ENCODE data around the gene KIAA0825.

KIAA0825 gene

DNA sequence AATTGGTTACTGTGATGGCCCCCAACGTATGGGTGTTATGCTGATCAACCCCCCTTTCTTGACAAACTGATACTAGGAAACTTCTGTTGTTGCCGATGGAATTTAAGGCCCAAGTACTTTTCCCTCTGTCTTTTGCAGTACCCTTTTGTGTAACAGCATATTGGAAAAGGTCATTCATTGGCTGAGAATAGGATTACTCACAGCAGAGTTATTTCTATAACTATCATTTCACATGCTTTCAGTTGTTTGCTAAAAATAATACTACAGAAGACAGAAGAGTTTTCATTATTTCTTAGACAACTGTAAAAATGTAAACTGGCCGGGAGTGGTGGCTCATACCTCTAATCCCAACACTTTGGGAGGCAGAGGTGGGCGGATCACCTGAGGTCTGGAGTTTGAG is 329.5 kb downstream of the KIAA0825 start:
- DNase-seq, result no peak

DNA sequence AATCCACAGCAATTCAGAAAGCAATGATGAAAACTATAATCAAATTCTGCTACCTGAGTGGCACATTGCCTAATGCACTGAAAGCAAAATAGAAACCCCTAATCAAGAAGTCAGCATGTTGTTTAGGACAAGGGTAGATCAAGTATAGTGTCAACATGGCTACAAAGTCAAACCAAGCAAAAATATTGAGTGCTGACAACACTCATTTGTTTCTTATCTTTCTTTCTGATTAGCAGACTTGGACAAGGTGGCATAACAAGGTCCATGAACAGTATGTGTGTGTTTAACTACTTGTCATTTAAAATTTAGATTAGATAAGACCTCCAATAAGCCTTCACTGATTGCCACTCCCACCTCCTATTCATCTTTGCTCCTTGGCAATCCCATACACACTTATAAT is 332.4 kb downstream of the KIAA0825 start:
- no peak for DNase-seq

DNA sequence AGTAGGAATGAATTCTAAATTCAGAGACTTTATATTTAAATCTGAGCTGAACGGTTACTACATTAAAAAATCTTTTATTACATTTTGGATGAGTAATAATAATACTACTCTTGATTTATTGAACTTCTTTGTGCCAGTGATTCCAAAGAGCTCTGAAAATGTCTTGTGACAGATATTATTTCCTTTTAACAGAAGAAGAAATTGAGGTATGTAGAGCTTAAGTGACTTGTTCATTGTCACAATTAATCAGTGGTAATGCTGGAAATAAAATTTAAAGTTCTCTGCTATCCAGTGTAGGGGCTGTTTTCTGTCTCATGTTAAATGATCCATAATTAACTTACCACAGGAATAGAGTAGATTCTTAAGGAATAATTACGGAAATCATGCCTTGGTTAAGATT is 335.3 kb downstream of the KIAA0825 start:
- DNase-seq, result no peak

DNA sequence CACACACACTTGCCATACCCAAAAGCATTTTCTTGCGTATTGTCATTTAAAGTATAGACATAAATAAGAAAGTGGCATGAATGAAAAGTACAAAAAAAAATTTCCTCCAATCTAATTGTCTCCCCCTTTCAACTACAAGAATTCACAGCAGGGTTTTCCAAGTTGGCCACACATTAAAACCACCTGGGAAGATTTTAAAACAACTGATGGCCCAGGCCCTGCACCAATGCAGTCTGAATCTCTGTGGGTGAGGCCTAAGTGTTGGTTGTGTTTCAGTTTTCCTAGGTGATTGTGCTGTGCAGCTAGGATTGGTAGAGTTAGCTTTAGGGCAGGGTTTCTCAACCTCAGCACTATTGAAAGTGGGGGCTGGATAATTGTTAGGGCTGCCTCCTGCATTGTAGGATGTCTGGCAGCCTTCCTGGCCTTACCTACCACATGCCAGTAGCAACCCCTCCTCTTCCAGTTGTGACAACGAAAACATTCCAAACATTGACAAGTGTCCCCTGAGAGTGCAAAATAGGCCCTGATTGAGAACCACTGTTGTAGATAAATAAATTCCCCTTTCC is 337.1 kb downstream of the KIAA0825 start:
- DNase-seq, result no peak

DNA sequence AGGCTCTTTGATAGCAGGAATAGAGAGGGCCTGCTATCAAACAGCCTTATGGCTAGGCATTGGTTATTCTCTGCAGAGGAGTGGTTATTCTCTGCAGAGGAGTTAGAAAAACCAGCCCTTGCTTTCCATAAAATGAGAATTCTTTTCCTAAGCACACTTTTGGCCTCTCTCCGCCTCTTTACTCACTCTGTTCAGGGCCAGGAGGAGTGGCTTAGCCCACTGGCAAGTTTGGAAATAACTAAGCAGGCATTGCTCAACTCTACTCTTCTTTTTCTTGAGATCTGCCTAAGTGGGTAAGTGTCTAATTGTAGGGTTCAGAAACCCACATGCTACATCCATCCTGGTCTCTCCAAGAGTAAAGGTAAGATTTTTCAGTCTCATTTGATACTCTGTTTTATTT is 341.7 kb downstream of the KIAA0825 start:
- no peak for DNase-seq

DNA sequence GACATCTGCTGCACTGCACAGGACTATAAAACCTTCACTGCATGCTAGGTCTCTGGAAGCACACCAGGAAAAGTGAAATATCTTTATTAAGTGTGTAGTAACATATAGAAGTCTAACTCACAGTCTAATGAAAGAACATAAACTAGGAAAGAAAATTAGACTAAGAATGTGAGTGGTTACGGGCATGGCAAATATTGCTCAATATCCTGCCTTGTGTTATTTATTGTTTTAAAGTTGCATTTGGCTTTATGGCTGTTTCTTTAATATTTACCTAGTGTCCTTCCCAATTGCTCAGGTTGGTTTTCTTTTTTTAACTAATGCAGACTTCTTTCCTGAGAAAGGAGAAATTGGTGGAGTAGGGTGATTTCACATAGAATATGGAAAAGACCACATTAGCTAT is 342.4 kb downstream of the KIAA0825 start:
- DNase-seq, result no peak

DNA sequence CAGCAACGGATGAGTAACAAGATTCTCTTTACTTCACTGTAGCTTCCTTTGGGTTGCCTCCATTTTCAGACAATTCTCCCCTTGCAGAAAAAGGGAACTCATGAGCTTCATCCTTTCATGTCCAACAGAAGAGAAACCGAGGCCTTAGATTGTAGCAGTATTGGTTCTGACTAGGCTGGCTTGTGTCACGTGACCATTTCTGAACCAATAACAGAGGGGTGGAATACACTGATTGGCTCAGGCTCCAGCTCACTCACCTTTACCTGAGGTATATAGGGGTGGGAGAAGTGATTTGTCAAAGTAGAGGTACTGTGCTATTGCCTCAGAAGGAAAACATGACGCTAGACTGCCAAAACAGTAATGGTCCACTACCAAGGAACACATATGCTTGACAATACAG is 343.7 kb downstream of the KIAA0825 start:
- DNase-seq, result no peak

DNA sequence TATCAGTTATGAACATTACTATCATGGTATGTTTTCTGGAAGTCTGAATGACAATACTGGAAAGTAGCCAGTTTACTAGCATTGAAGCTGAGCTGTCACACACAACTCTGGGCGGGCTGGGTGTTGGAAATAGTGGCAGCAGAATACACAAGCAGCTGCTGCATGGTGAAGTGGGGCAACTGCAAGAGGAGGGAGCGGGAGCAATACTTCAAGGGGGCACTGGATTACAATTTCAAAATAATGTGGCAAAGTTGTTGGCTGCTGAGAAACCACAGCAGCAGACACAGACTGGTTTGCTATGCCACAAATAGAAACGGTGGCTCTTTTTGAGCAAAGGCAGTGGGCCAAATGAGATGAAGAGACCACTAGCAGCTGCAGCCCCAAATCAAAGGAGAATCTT is 350.2 kb downstream of the KIAA0825 start:
- DNase-seq, result no peak

DNA sequence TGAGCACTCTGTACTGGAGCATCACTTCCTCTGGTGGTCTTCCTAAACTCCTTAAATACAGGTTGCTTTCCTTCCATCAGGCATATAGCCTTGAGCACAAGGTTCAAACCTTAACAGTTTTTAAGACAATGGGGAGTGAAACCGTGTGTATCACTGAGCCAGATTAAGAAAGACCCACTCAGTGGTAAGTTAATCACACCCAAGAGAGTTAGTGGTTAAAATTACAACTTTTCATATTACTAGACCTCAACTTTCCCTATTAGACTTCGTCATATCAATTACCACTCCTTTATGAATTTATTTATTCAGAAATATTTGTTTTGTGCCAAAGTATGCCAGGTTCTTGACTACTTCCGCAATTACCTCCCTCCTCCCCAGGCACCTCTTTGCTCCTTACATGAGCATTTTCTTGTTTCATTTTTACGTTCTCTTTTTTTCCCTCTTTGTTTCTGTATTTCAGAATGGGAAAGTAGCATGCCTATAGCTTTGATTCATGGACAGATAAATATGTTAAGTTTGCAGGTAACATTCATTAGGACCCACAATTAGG is 351.0 kb downstream of the KIAA0825 start:
- DNase-seq, result no peak

DNA sequence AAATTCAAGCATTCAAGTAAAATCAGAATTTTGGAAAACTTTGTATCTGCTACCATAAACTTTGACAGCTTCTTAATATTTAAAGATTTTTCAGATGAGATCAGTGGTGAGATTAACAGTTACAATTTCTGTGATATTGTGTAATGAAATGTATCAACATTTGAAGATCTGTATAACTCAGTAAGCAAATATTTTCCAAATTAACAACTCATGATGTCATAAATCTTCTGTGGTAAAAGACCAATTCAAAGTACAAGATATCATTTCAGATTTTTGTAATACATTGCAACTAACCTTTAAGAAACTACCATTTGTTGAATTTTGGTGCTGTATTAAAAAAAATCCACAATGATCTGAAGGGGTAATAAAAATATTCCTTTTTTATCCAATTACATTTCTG is 352.2 kb downstream of the KIAA0825 start:
- DNase-seq, result no peak

DNA sequence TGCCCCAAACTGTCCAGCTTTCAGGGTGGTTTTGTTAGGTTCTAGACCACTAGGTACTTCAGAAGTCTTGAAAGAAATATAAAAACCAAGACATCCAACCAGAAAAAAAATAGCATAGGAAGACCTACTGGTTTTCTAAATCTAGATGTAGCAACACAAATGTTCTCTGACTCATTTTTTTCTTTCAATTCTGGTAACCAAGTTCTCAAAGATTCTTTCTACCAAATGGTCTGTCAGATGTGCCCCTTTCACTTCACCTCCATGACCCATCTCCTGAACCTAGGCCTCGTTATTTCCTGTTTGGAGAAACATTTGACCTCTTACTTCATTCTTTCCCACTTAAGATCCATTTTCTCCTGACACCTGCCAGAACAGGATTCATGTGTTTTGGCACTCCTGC is 355.3 kb downstream of the KIAA0825 start:
- DNase-seq, result no peak

DNA sequence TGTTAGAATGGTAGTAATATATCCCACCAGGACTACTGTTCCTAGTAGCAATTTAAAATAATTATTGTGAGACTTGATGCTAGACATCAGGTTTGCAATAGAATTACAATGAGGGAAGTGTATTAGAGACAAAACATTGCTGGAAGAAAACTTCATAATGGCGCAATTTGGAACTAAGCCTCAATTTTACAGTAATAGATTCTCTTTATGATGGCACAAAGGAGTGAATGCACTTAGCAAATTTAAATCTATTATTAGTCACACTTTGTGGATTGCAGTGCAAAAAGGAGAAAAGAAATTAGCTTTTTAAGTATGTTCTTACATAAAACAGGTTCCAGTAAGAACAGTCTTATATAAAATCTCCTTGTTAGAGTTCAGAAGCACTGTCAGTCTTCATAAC is 358.3 kb downstream of the KIAA0825 start:
- DNase-seq, result no peak

DNA sequence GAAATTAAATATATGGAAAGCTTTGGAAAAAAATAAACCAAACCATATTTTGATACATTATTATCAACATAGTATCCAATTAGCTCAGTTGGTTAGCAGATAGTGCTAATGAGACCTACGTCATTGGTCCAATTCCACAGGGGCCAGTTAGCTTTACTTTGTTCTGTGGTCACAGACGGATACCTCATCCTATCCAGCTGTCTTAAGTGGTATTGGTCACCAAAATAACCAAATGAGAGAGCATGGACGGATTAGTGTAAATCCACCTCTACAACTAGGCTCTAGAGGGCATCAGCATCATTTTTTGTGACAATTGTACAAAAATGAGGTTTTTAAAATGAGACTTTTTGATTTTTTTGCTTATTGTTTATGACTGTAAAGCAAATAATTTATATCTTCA is 364.2 kb downstream of the KIAA0825 start:
- DNase-seq, result no peak

DNA sequence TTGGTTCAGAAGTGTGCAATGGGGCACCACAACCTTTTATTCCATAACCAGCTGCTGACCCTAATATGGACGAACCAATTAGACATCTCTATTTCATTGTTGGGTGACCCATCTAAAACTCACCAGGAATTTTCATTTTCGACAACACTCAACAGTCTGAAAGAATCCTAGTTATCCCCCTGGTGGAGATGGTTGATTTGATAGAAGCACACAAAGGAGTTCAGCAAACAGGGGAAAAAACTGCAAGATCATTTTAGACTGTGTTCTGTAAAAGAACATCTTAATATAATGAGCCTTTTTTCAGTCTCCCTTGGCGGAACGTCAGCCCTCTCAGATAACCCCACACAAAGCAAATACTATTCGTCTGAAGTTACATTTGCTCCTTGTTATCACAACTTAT is 367.4 kb downstream of the KIAA0825 start:
- DNase-seq, result no peak

DNA sequence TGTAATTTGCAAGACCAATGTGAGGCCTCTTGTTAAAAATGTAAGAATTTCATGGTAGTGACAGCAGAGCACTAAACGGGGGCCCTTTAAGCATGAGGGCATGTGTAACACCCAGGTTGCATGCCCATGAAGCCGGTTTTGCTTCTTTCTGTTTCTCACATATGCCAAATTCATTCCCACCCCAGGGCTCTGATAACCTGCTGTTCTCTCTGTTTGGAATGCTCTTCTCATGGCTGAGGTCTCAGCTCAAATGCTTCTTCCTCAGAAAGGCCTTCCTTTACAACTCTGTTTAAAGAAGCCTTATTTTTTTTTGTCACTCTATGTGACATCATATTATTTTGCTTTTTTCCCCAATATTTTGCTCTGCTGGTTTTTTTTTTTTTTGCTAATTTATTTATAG is 369.0 kb downstream of the KIAA0825 start:
- DNase-seq, result no peak

DNA sequence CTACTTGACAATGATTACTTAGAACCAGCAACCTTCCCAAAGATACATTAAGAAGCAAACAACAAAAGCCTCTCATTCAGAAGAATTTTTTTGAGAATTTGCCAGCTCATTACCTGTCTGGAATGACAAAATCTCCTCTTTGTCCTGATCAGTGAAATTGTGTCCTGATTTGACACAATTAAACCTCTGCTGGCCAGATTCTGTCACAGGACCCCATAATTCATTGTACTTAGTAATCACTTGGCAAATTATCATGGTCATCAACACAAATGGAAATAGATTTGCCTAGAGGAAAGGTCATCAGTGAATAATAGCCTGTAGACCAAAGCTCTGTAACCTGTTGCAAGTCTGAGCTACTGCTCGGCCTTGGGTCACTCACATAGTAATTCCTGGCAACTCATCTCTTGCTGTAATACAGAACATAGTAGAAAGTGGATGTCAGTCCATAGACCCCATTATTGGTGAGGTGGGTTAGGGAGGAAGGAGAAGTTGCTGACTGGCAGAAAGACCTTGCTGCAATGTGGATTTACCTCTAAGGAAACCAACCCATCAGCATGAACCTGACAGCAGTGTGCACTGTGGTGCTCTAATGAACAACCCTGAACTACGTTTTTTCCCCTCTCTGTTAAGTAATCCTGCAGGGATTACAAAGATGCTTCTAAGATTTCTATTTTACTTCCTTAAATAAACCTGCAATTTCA is 370.1 kb downstream of the KIAA0825 start:
- no peak for DNase-seq

DNA sequence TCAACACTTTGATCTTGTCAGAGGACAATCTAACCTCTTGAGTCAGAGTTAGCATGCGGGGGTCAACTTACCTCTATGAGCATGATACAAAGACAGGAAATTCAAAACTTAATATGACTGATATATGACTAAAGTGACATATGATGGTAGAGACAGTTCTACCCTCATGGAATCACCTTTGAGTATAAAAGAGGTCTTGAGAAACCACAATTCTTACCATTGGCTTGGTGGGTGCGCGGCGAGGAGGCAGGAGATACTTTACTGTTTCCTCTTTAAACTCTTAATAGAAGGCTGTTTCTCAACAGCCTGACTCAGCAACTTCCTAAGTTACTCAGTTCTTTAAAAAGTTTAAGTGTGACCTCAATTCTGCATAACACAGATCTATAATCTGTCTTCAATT is 372.8 kb downstream of the KIAA0825 start:
- DNase-seq, result no peak

DNA sequence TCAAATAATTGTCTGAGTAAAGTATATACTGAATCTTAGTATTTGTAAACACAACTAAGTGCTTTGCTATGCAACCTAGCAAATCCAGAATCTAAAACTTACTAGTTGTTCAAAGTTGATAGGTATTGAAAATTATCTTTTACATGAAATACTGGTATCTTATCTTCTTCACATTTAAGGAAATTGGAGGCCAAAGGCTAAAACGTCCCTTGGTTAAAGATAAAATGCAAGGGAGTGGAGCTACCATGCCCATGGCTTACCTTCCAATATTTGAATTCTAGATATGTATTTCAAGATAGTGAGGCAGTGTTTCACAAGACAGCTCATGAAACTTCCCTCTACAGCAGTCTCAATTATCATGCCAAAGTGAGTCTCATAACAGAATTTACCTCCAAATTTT is 373.5 kb downstream of the KIAA0825 start:
- DNase-seq, result no peak

DNA sequence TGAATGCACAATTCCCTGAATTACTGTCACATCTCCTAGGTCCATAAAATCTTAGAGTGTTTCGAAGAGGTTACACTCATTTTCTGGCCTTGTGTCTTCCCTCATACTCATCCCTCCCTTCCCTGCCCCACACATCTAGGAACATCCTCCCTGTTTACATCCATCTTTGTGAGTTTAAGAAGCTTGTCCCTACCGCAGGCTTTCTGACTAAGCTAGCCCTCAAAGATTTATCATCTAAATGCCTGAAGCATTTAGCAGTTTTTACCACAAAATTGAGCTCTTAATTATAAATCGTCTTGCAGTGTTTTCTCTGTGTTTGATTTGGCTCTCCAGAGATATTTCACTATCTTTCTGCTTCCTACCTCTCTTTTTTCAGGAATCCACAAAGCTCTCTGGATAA is 374.8 kb downstream of the KIAA0825 start:
- no peak for DNase-seq

DNA sequence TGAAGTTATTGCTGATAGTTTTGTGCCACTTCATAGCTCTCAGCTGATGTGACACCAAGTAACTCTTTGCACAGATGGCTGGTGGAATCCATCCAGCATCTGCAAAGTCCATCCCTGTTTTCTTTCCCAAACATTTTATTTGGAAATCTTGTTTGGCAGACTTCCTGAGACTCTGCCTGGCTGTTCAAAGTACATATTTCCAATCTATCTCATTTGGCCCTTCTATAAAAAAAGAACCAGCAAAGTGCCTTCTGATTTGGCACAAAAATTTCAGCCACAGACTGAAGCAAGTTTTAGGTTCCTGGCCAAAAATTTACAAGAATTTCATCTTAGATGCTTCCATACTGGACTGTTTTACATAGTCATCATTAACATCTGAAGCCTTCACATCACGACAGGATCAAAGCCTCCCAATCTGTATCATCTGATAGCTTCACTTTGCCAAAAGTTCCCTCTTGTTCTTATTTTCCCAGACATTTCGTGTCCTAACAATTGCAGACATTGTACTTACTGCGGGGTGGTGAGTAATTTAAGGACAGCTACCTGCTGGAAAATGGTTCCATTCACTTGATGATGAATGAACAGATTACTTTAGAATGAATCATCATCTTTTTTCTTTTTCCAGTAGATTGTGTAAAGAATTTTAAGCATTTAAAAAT is 377.3 kb downstream of the KIAA0825 start:
- DNase-seq, result no peak

DNA sequence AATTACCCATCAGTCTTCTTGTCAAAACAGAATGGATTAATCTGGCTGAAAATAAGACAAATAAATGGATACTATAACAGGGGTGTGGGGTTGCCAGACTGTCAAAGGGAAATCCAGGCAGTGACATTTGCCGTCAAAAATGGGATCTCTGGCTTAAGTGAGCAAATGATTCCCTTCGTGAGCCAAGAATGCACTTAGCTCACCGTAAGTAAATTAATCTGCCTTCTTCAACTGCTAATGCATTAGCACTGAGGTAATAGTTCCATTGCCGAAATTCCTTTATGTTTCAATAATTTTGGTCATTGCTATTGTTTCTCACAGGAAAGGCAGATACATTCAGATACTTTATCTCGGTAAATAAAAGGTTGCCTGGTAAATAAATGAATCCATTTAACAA is 377.8 kb downstream of the KIAA0825 start:
- DNase-seq, result no peak

DNA sequence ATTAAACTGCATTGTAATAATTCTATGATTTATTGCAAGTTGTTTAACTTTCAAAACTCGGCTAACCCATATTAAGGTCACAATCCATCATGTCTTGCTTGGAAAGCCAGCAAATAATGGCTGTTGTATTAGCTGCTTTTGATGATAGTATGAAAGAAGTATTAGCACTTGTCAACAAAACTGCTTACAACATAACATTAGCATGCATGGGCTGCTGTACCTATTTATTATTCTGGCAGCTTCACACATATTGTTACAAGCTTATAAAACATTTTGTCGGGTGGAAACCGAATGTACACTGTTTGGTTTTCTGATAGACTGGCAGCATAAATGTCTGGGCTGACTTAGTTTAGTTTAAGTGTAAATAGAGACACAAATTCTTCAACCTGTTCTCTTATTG is 378.3 kb downstream of the KIAA0825 start:
- DNase-seq, result no peak

DNA sequence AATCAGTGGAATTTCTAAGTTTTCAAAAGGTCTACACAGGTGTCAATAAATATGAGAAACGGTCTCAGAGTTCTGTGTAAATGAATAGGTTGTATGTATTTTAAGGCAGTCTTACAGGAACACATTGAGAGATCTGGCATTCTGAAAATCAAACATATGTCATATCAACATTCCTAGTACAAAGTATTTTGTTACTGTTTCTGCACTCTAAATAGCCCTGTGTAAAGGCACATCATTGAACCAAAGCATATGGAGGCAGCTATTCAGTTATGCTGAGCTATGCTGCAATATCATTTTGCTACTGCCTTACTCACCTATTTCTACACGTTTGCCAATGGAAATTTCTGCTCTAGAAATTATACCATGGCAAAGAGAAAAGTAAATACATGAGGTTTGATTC is 379.1 kb downstream of the KIAA0825 start:
- no peak for DNase-seq

DNA sequence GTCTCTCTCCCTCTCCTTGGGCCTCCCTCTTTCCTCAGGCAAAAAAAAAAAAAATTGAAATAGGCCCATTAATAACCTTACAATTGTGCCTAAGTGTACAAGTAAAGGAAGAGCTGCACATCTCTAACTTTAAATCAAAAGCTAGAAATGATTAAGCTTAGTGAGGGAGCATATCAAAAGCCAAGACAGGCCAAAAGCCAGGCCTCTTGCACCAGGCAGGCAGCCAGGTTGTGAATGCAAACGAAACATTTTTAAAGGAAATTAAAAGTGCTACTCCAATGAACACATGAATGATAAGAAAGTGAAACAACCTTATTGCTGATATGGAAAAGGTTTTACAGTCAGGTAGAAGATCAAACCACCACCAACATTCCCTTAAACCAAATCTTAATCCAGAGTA is 383.4 kb downstream of the KIAA0825 start:
- no peak for DNase-seq

DNA sequence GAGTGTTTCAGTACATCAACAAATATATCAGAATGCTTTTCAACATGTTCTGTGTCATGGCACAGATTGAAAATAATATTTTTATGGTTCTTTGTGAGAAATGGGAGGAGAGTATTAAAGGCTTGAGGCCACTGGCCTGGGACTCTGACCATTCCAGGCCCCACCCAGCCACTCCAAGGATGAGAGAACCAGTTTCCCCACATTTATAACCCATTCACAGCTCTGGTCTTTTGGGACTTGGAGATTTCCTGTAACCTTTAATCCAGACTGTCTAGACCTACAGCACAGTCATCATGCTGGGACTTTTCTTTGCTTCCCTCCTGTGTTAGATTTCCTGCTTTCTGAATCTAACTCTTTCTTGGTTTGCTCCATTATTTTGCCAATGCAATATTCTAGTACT is 389.6 kb downstream of the KIAA0825 start:
- no peak for DNase-seq
